Right lobe of liver (tissue), 6 donors: ENCODE results near the gene LRCH3. TPM values are rescaled to one million over a fixed set of nuclear protein-coding genes. Genes with fewer than 3 reads are reported as not detected.

Source experiments
- ATAC-seq, 4 donors: fragments of 200-7000 bp; cut with Tn5 transposase; one replicate each; pipeline ENCODE4 v1.9.1; 2020; ENCODE audit warnings: mild to moderate bottlenecking in 4 of 4, moderate library complexity in 4 of 4
- DNase-seq, 3 donors: peaks; one replicate each; pipeline ENCODE4 v3.0.0-alpha.2; 2020
- H3K27ac ChIP-seq, 3 donors: fragments of 200-600 bp; one replicate each; pipeline ENCODE4 v1.8.0; 2022
- H3K27me3 ChIP-seq, 2 donors: fragments of 200-600 bp; one replicate each; pipeline ENCODE4 v1.8.0; 2022
- H3K36me3 ChIP-seq, 4 donors: fragments of 200-600 bp; sonication (generic) in 1 of 4; one replicate each; pipeline versions ENCODE4 v1.5.1 to v1.8.0; 2017 to 2022; ENCODE audit warnings: control low read depth in 1 of 4
- H3K4me1 ChIP-seq, 4 donors: fragments of 200-600 bp; sonication (generic) in 1 of 4; one replicate each; pipeline versions ENCODE4 v1.5.1 to v1.8.0; 2017 to 2022; ENCODE audit warnings: control low read depth in 1 of 4
- H3K4me3 ChIP-seq, 3 donors: fragments of 200-600 bp; one replicate each; pipeline ENCODE4 v1.8.0; 2022
- H3K9me3 ChIP-seq, 4 donors: fragments of 200-600 bp; sonication (generic) in 1 of 4; one replicate each; pipeline versions ENCODE4 v1.5.1 to v1.8.0; 2017 to 2022; ENCODE audit warnings: control low read depth in 1 of 4
- CTCF ChIP-seq, 4 donors: fragments of 200-600 bp in 3 of 4; fragments of 450-650 bp in 1 of 4; IDR thresholded peaks; one replicate each; pipeline versions ENCODE4 v1.5.1 to v1.8.0; 2016 to 2022; ENCODE audit warnings: antibody characterized with exemption in 4 of 4, mild to moderate bottlenecking in 2 of 4
- POLR2A ChIP-seq: fragments of 450-650 bp; IDR thresholded peaks from one replicate; pipeline ENCODE4 v1.6.1; 2017; ENCODE audit warnings: antibody characterized with exemption, mild to moderate bottlenecking
- WGBS: methylation state at CpG from one replicate; pipeline ENCODE4 v1.1.6; 2018; ENCODE audit warnings: low coverage, low lambda C conversion rate; ENCODE audit not compliant: insufficient coverage; ENCODE audit errors: missing lambda C conversion rate; 5-methylcytosine and 5-hydroxymethylcytosine counted together
- intact Hi-C, 2 donors: fragments of 100-400 bp; cut with DNase I; formaldehyde crosslinking; loops; one replicate each; pipeline versions ENCODE4 v1.11.2 to v1.14.1; 2022
- total RNA-seq, 6 experiments: library from RNA; depleted of rRNA in 2 of 6; stranded (reverse); fragments of >200 nt in 2 of 6; fragmentation: NEBNext Ultra II Directional in 3 of 6; extraction: Animal tissue kit (Norgen Biotek cat#: 25700) in 3 of 6; gene quantifications; one replicate each; pipeline versions ENCODE4 v1.1.0 to v1.2.4, GENCODE V29; 2016 to 2023
- donor health status: DM: no; HTN: yes; CAD: no.
- donor health status: DM: no; HTN: no; CAD: no.
- donor health status: DM: no; HTN: no; CAD: no.
- donor health status: DM: no; HTN: yes; CAD: no.
- donor health status: DM: no; HTN: yes; CAD: no.

Gene LRCH3
- total RNA-seq, 6 experiments from 2014 or later, result 18.8 to 24.2 (median 21.8) TPM

GRCh38 chr3:197793247-197793646 lies 2.2 kb downstream of the LRCH3 start:
- Histone ChIP-seq H3K27me3 (no peaks in the 10 kb centered on the region), H3K4me3 (no peak overlapping the region), H3K4me1 (peaks cover 0 to 26% (median 4%) of the 10 kb centered on the region in 4 donors), H3K36me3 (no peaks in the 10 kb centered on the region), H3K27ac (peak overlapping the region in 1 of 3 donors; percentile 13), H3K9me3 (no peaks in the 10 kb centered on the region)
- 27% methylated on average over 2 of the region's 2 CpGs for WGBS
- ATAC-seq (peak in 1 of 4 donors; percentile 9), DNase-seq (no peak)
- no peak for TF ChIP-seq CTCF (IDR thresholded peaks at IDR 0.05)
- intact Hi-C loops, result no loop called here

DNA sequence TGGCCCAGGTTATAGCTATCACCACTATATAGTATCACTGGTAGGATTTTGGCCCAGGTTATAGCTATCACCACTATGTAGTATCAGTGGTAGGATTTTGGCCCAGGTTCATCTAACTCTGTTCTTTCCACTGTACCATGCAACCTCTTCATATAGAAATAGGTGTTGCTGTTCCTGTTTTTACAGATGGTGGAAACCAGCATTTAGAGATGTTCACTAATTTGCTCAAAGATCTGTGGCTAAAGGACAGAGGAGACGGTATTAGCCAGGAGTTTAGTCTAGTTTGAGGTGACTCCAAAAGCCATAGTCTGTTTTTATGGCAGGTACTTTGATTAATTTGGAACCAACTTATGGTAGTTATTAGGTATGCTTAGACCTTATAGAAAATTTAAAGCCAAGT lies 3.1 kb downstream of the LRCH3 start:
- H3K27ac ChIP-seq, result no peak overlapping the region
- H3K4me1 ChIP-seq, result peaks cover 0 to 26% (median 4%) of the 10 kb centered on the region in 4 donors
- no peaks in the 10 kb centered on the region for H3K36me3 ChIP-seq
- whole genome bisulfite sequencing, result 77% methylated on average over 1 of the region's 1 CpG
- intact Hi-C loops, result no loop called here
- TF ChIP-seq CTCF (IDR thresholded peaks at IDR 0.05) (no peak), POLR2A (no peak)
- DNase-seq (no peak), ATAC-seq (no peak)
- H3K9me3 ChIP-seq, result no peaks in the 10 kb centered on the region
- no peak overlapping the region for H3K4me3 ChIP-seq
- no peaks in the 10 kb centered on the region for H3K27me3 ChIP-seq

DNA sequence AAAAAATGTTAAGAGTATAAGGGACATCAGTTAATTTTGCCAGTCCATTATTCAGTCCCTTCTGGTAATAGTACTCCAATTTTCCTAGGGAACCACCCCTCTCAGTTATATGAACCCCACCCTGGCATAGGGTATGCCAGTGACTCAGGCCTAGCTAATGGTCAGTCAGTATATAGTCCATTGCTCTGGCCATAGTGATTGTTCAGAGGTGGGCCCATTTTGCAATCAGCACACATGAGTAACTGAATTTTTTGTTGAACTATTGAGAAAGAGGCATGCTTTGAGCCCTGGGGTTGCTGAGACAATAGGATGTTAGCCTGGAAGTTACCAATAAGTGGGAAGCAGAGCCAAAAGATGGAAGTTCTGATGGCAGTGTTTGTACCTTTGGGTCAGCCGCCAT lies 4.1 kb downstream of the LRCH3 start:
- Histone ChIP-seq H3K27ac (peak overlapping the region in 1 of 3 donors; percentile 39), H3K36me3 (no peaks in the 10 kb centered on the region), H3K27me3 (no peaks in the 10 kb centered on the region), H3K4me3 (no peak overlapping the region), H3K4me1 (peaks cover 0 to 26% (median 4%) of the 10 kb centered on the region in 4 donors), H3K9me3 (no peaks in the 10 kb centered on the region)
- intact Hi-C loops, result no loop called here
- TF ChIP-seq POLR2A (no peak), CTCF (IDR thresholded peaks at IDR 0.05) (no peak)
- DNase-seq (no peak), ATAC-seq (peak in 3 of 4 donors; percentile 33 to 57 (median 52))
- 44% methylated on average over 1 of the region's 1 CpG for WGBS

DNA sequence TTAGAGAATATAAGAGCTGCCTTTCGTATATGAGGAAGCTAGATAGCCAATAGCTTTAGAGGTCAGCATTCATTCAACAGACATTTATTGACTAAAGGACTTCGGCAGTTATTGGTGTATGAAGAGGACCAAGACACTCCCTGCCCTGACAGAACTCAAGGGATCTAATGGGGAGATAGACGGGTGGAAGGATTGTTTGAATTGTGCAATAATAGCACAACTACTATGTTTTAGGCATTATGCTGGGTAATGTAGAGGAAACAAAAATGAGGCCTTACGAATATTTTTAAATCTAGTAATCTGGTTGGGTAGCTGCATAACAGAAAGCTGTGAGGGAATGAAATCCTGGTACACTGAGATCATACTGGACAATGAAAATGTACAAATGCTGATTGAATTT lies 5.0 kb downstream of the LRCH3 start:
- intact Hi-C loops, result no loop called here
- H3K4me1 ChIP-seq, result peaks cover 0 to 26% (median 4%) of the 10 kb centered on the region in 4 donors
- WGBS, result 48% methylated on average over 4 of the region's 4 CpGs
- no peaks in the 10 kb centered on the region for H3K27me3 ChIP-seq
- TF ChIP-seq POLR2A, result no peak
- TF ChIP-seq CTCF (IDR thresholded peaks at IDR 0.05), result no peak
- no peaks in the 10 kb centered on the region for H3K9me3 ChIP-seq
- H3K4me3 ChIP-seq, result no peak overlapping the region
- DNase-seq (no peak), ATAC-seq (no peak)
- H3K27ac ChIP-seq, result no peak overlapping the region
- no peaks in the 10 kb centered on the region for H3K36me3 ChIP-seq

- intact Hi-C loops, result no loop called here
- no peak for TF ChIP-seq CTCF (IDR thresholded peaks at IDR 0.05)
- no peak for TF ChIP-seq POLR2A
- Histone ChIP-seq H3K27me3 (no peaks in the 10 kb centered on the region), H3K4me1 (peaks cover 0 to 12% (median 0%) of the 10 kb centered on the region in 4 donors), H3K27ac (no peak overlapping the region), H3K9me3 (no peaks in the 10 kb centered on the region), H3K36me3 (no peaks in the 10 kb centered on the region), H3K4me3 (no peak overlapping the region)
- DNase-seq (no peak), ATAC-seq (no peak)
- WGBS, result 69% methylated on average over 3 of the region's 3 CpGs
Observed at GRCh38 chr3:197798863-197799262, 7.8 kb downstream of the LRCH3 start.
